ENCODE measurements around the gene SRSF9.
"Not testable (repeated sequence)": the region's sequence is repeated elsewhere in the genome, so short reads cannot be mapped to it uniquely, and the experiment has no call there.

SRSF9 gene

GRCh38 chr12:120457133-120457532 lies 12.4 kb downstream of the SRSF9 start:
- no peak for DNase-seq

- no peak for DNase-seq
Observed at GRCh38 chr12:120455302-120455701, 14.2 kb downstream of the SRSF9 start.

- DNase-seq, result no peak
Observed at GRCh38 chr12:120453977-120454376, 15.6 kb downstream of the SRSF9 start.

GRCh38 chr12:120453060-120453750 lies 16.3 kb downstream of the SRSF9 start:
- DNase-seq, result no peak

GRCh38 chr12:120452524-120452923 lies 17.0 kb downstream of the SRSF9 start:
- DNase-seq, result not testable (repeated sequence)

- no peak for DNase-seq
Observed at GRCh38 chr12:120447992-120448391, 21.6 kb downstream of the SRSF9 start.

- not testable (repeated sequence) for DNase-seq
Observed at GRCh38 chr12:120446844-120447178, 22.7 kb downstream of the SRSF9 start.

- peak; percentile 97 for DNase-seq
Observed at GRCh38 chr12:120445911-120446843, 23.4 kb downstream of the SRSF9 start, which contains the start of the genes GATC and TRIAP1. Gene GATC (plus strand): TSS chr12:120446444. CDS start chr12:120446481, 37 bp downstream. Gene TRIAP1 (minus strand): TSS chr12:120446384. CDS start chr12:120446372, 12 bp downstream.

- no peak for DNase-seq
Observed at GRCh38 chr12:120444676-120445075, 24.9 kb downstream of the SRSF9 start.

- DNase-seq, result peak; percentile 29
Observed at GRCh38 chr12:120439646-120440247, 29.8 kb downstream of the SRSF9 start.

GRCh38 chr12:120438495-120439198 lies 30.9 kb downstream of the SRSF9 start:
- peak; percentile 28 for DNase-seq

- peak; percentile 76 for DNase-seq
Observed at GRCh38 chr12:120437735-120438494, 31.6 kb downstream of the SRSF9 start, which contains the start of gene COX6A1. Gene COX6A1 (plus strand): TSS chr12:120438113. CDS start chr12:120438127, 14 bp downstream.

- DNase-seq, result no peak
Observed at GRCh38 chr12:120432772-120433525, 36.6 kb downstream of the SRSF9 start.

GRCh38 chr12:120429368-120429767 lies 40.2 kb downstream of the SRSF9 start:
- no peak for DNase-seq

GRCh38 chr12:120428597-120429229 lies 40.8 kb downstream of the SRSF9 start:
- DNase-seq, result no peak

GRCh38 chr12:120425797-120426196 lies 43.8 kb downstream of the SRSF9 start:
- DNase-seq, result no peak

- no peak for DNase-seq
Observed at GRCh38 chr12:120422892-120423456, 46.6 kb downstream of the SRSF9 start.

GRCh38 chr12:120421701-120422100 lies 47.8 kb downstream of the SRSF9 start:
- DNase-seq, result no peak

- no peak for DNase-seq
Observed at GRCh38 chr12:120417917-120418580, 51.5 kb downstream of the SRSF9 start.

Measured in right kidney (tissue), 1 donor.